Prostate gland (tissue), 2 donors: ENCODE measurements around the gene ZNF211.

ENCODE experiments used
- CTCF ChIP-seq, 4 experiments: fragments of 200-600 bp in 2 of 4; fragments of 450-650 bp in 2 of 4; sonication (generic) in 2 of 4; IDR thresholded peaks; 1 replicate in 3 of 4; 2 replicates in 1 of 4; pipeline ENCODE4 v1.5.1; 2016 to 2019; ENCODE audit warnings: antibody characterized with exemption in 4 of 4, mild to moderate bottlenecking in 2 of 4, moderate library complexity in 2 of 4
- POLR2A ChIP-seq: fragments of 450-650 bp; IDR thresholded peaks from one replicate; pipeline ENCODE4 v1.6.1; 2016; ENCODE audit warnings: antibody characterized with exemption, mild to moderate bottlenecking
- POLR2AphosphoS5 ChIP-seq: sonication (generic); formaldehyde crosslinking; IDR thresholded peaks from one replicate; pipeline ENCODE4 v1.6.1; 2017; ENCODE audit warnings: antibody characterized with exemption

- peak in 3 of 4 experiments; percentile 21 to 24 (median 22) for TF ChIP-seq CTCF (IDR thresholded peaks at IDR 0.05)
- TF ChIP-seq POLR2AphosphoS5: peak; percentile 89
- no peak for TF ChIP-seq POLR2A
Observed at GRCh38 chr19:57583521-57584416, 49.2 kb upstream of the ZNF211 start, which contains the start of gene ZIK1.
